ENCODE results near the gene DOCK4. TPM values are rescaled to one million over a fixed set of nuclear protein-coding genes. Genes with fewer than 3 reads are reported as not detected.

DOCK4 gene
- total RNA-seq, 1 experiment from 2014 or later = 4.9 TPM

- no peak for TF ChIP-seq CTCF (conservative IDR thresholded peaks at IDR 0.05)
- H3K14ac ChIP-seq (ENCODE audit: insufficient read depth, low read length) = no peak overlapping the region
- H3K4me3 Mint-ChIP-seq = no peak overlapping the region
- H3K36me3 Mint-ChIP-seq (ENCODE audit: insufficient read depth in 1 of 3, low read depth in 3 of 3) = no peaks in the 10 kb centered on the region
- H4K20me1 ChIP-seq (ENCODE audit: control insufficient read depth, insufficient read depth, insufficient read length) = no peaks in the 10 kb centered on the region
- H2AFZ ChIP-seq (ENCODE audit: low read length) = no peak overlapping the region
- no peak overlapping the region for H3K18ac ChIP-seq (ENCODE audit: insufficient read length, low read depth, low read length)
- no peak overlapping the region for H3T11ph ChIP-seq (ENCODE audit: low read length)
- no peak overlapping the region for H2BK5ac ChIP-seq (ENCODE audit: insufficient read length, low read length)
- H3K23ac ChIP-seq (ENCODE audit: insufficient read length, low read depth, low read length) = no peak overlapping the region
- H3K23me2 ChIP-seq (ENCODE audit: insufficient read length, low read depth, low read length, poor library complexity, severe bottlenecking) = no peaks in the 10 kb centered on the region
- H2BK15ac ChIP-seq (ENCODE audit: low read depth, low read length) = no peak overlapping the region
- no peak overlapping the region for H3K56ac ChIP-seq (ENCODE audit: insufficient read length, low read depth, low read length)
- no peak overlapping the region for H4K5ac ChIP-seq (ENCODE audit: insufficient read length, low read depth, low read length)
- H4K8ac ChIP-seq (replicated peaks; ENCODE audit: insufficient read length, low read depth, low read length) = no peak overlapping the region
- no peak overlapping the region for H3K9ac ChIP-seq (ENCODE audit: extremely low read depth, insufficient read length, low read length)
- H2BK12ac ChIP-seq (ENCODE audit: insufficient read length, low read depth, low read length) = no peak overlapping the region
- no peak overlapping the region for H3K4ac ChIP-seq (ENCODE audit: low read depth, low read length)
- H2AK5ac ChIP-seq (ENCODE audit: insufficient read length, low read length) = no peak overlapping the region
- no CpG with 5 or more reads among the region's 3 CpGs for WGBS (ENCODE audit: extremely low coverage, insufficient read length, low lambda C conversion rate)
- H3K4me1 ChIP-seq (ENCODE audit: insufficient read depth, low read length) = no peaks in the 10 kb centered on the region; the same call in 1 of the 2 replicates
- no peak for DNase-seq
- no peak overlapping the region for H3K27ac ChIP-seq (ENCODE audit: insufficient read length, low read depth, low read length)
- no peaks in the 10 kb centered on the region for H3K9me3 Mint-ChIP-seq
- H4K91ac ChIP-seq (ENCODE audit: insufficient read length, low read depth, low read length) = no peak overlapping the region
- H3K27me3 ChIP-seq (ENCODE audit: insufficient read depth, low read length) = no peaks in the 10 kb centered on the region
- no peak overlapping the region for H2BK120ac ChIP-seq (ENCODE audit: low read depth, low read length, poor library complexity, severe bottlenecking)
- no peak overlapping the region for H2BK20ac ChIP-seq (ENCODE audit: low read depth, low read length, poor library complexity, severe bottlenecking)
- no peaks in the 10 kb centered on the region for H3K27me3 Mint-ChIP-seq (ENCODE audit: low read depth)
- H3K79me2 ChIP-seq (ENCODE audit: insufficient read depth, low read length) = no peaks in the 10 kb centered on the region; the same call in 1 of the 2 replicates
- H3K9me3 ChIP-seq (ENCODE audit: control insufficient read depth, low read depth, low read length) = no peaks in the 10 kb centered on the region
- no peaks in the 10 kb centered on the region for H3K4me1 Mint-ChIP-seq
- no peak overlapping the region for H3K4me2 ChIP-seq (ENCODE audit: insufficient read depth, insufficient read length, low read length)
- H3K27ac Mint-ChIP-seq = no peak overlapping the region
- no peaks in the 10 kb centered on the region for H3K79me1 ChIP-seq (ENCODE audit: insufficient read depth, low read depth, low read length, poor library complexity, severe bottlenecking)
These were observed 17.9 kb downstream of the DOCK4 start for GRCh38 chr7:112188257-112188656.
